Measurements from ENCODE around the gene DLGAP5. TPM values are rescaled to one million over a fixed set of nuclear protein-coding genes. Genes with fewer than 3 reads are reported as not detected.

DLGAP5 gene
- total and polyA plus RNA-seq, 2 of the 13 experiments (the other 11 are each of a cell fraction or from before 2014, with no cell fraction given): 7.7 to 55.8 TPM

- TF ChIP-seq PRDM10 (CRISPR knock-in tag; IDR thresholded peaks at IDR 0.05; ENCODE audit: low read depth) (0 out of 2 replicates have a peak, but pooled peaks have one; percentile 48), ZNF407 (CRISPR knock-in tag; IDR thresholded peaks at IDR 0.05; ENCODE audit: not compliant biosample characterization) (peak; percentile 65), ZNF280B (CRISPR knock-in tag; IDR thresholded peaks at IDR 0.05; ENCODE audit: borderline replicate concordance) (peak; percentile 84), RXRA (CRISPR knock-in tag; IDR thresholded peaks at IDR 0.05) (peak; percentile 69; the same call in 1 of the 2 replicates), REST (IDR thresholded peaks at IDR 0.05; ENCODE audit: borderline replicate concordance in 1 of 2, low read depth in 1 of 2, low read length in 2 of 2) (no peak), ZNF7 (CRISPR knock-in tag; IDR thresholded peaks at IDR 0.05) (0 out of 2 replicates have a peak, but pooled peaks have one; percentile 6), HDAC1 (CRISPR knock-in tag; IDR thresholded peaks at IDR 0.05) (peak; percentile 72), ZNF615 (CRISPR knock-in tag; IDR thresholded peaks at IDR 0.05; ENCODE audit: borderline replicate concordance) (no peak), TBP (CRISPR knock-in tag; IDR thresholded peaks at IDR 0.05) (no peak)
Observed at GRCh38 chr14:55107766-55108554, 83.4 kb downstream of the DLGAP5 start (continued).
